ENCODE measurements around the gene KCNMB1.

- TF ChIP-seq CTCF (IDR thresholded peaks at IDR 0.05; ENCODE audit: low read depth, low read length) (no peak), POLR2A (IDR thresholded peaks at IDR 0.05; ENCODE audit: extremely low read depth, insufficient read length) (no peak), MAX (IDR thresholded peaks at IDR 0.05; ENCODE audit: low read depth, low read length) (no peak)
Measured at GRCh38 chr5:170332058-170332457, 57.1 kb downstream of the KCNMB1 start.

Measured in NB4 (cell line).